ENCODE results near the gene APCDD1. TPM values are rescaled to one million over a fixed set of nuclear protein-coding genes. Genes with fewer than 3 reads are reported as not detected.

APCDD1 gene
- total and polyA plus RNA-seq, 4 donors, result 0.51 to 2.8 (median 1.5) TPM

GRCh38 chr18:10422731-10423130 lies 31.7 kb upstream of the APCDD1 start (continued):
- TF ChIP-seq, protein P1, sequence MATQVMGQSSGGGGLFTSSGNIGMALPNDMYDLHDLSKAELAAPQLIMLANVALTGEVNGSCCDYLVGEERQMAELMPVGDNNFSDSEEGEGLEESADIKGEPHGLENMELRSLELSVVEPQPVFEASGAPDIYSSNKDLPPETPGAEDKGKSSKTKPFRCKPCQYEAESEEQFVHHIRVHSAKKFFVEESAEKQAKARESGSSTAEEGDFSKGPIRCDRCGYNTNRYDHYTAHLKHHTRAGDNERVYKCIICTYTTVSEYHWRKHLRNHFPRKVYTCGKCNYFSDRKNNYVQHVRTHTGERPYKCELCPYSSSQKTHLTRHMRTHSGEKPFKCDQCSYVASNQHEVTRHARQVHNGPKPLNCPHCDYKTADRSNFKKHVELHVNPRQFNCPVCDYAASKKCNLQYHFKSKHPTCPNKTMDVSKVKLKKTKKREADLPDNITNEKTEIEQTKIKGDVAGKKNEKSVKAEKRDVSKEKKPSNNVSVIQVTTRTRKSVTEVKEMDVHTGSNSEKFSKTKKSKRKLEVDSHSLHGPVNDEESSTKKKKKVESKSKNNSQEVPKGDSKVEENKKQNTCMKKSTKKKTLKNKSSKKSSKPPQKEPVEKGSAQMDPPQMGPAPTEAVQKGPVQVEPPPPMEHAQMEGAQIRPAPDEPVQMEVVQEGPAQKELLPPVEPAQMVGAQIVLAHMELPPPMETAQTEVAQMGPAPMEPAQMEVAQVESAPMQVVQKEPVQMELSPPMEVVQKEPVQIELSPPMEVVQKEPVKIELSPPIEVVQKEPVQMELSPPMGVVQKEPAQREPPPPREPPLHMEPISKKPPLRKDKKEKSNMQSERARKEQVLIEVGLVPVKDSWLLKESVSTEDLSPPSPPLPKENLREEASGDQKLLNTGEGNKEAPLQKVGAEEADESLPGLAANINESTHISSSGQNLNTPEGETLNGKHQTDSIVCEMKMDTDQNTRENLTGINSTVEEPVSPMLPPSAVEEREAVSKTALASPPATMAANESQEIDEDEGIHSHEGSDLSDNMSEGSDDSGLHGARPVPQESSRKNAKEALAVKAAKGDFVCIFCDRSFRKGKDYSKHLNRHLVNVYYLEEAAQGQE (IDR thresholded peaks at IDR 0.05), result no peak

GRCh38 chr18:10424585-10425307 lies 29.7 kb upstream of the APCDD1 start:
- Histone ChIP-seq H3K4me1 (ENCODE audit: control insufficient read depth in 4 of 4, insufficient read depth in 4 of 4, low read length in 3 of 4) (no peaks in the 10 kb centered on the region), H3K36me3 (ENCODE audit: control insufficient read depth in 4 of 4, insufficient read depth in 3 of 4, low read depth in 1 of 4, low read length in 3 of 4) (no peaks in the 10 kb centered on the region), H3K9me3 (ENCODE audit: control insufficient read depth in 4 of 4, low read length in 3 of 4) (peaks cover 0 to 13% (median 1%) of the 10 kb centered on the region in 4 donors), H3K4me3 (ENCODE audit: low read depth in 1 of 3, low read length in 3 of 3) (no peak overlapping the region), H3K27me3 (ENCODE audit: control insufficient read depth in 4 of 4, insufficient read depth in 4 of 4, low read length in 3 of 4) (peaks cover 0 to 4% (median 0%) of the 10 kb centered on the region in 4 donors), H3K9ac (ENCODE audit: low read depth in 1 of 2, low read length in 2 of 2) (no peak overlapping the region), H3K27ac (ENCODE audit: low read depth in 1 of 2, low read length in 2 of 2) (no peak overlapping the region)
- no peak for DNase-seq (ENCODE audit: low spot score)
- TF ChIP-seq HNF4A (conservative IDR thresholded peaks at IDR 0.05), result no peak
- no peak for TF ChIP-seq MAX (IDR thresholded peaks at IDR 0.05)
- TF ChIP-seq YY1 (IDR thresholded peaks at IDR 0.05), result no peak
- no peak for TF ChIP-seq HNF4G (IDR thresholded peaks at IDR 0.05)
- TF ChIP-seq, protein P2, sequence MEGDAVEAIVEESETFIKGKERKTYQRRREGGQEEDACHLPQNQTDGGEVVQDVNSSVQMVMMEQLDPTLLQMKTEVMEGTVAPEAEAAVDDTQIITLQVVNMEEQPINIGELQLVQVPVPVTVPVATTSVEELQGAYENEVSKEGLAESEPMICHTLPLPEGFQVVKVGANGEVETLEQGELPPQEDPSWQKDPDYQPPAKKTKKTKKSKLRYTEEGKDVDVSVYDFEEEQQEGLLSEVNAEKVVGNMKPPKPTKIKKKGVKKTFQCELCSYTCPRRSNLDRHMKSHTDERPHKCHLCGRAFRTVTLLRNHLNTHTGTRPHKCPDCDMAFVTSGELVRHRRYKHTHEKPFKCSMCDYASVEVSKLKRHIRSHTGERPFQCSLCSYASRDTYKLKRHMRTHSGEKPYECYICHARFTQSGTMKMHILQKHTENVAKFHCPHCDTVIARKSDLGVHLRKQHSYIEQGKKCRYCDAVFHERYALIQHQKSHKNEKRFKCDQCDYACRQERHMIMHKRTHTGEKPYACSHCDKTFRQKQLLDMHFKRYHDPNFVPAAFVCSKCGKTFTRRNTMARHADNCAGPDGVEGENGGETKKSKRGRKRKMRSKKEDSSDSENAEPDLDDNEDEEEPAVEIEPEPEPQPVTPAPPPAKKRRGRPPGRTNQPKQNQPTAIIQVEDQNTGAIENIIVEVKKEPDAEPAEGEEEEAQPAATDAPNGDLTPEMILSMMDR (IDR thresholded peaks at IDR 0.05; ENCODE audit: low read depth, low read length, missing input control), result no peak
- TF ChIP-seq FOXA1 (IDR thresholded peaks at IDR 0.05), result no peak
- no peak for TF ChIP-seq TAF1 (conservative IDR thresholded peaks at IDR 0.05)
- WGBS, result 61% methylated on average over 7 of the region's 7 CpGs

DNA sequence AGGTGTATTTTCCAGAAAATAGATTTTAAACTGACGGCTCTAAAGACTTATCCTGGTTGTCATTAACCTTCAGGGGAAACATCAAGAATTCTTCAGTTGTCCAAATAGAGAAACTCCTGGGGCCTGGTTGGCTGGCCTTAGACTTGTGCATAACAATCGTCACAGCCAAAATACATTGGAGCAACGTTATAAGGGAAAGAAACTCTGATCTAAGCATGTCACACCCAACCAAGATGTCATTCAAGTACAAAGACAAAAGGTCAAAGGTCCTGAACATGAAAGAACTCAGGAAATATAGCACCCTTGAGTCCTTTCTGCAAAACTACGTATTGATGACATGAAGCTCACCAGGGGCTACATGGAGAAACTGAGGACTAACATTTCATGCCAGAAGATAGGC lies 23.8 kb upstream of the APCDD1 start:
- no peaks in the 10 kb centered on the region for H3K36me3 ChIP-seq (ENCODE audit: control insufficient read depth in 4 of 4, insufficient read depth in 3 of 4, low read depth in 1 of 4, low read length in 3 of 4)
- H3K9ac ChIP-seq (ENCODE audit: low read depth in 1 of 2, low read length in 2 of 2), result no peak overlapping the region
- H3K9me3 ChIP-seq (ENCODE audit: control insufficient read depth in 4 of 4, low read length in 3 of 4), result no peaks in the 10 kb centered on the region
- H3K4me1 ChIP-seq (ENCODE audit: control insufficient read depth in 4 of 4, insufficient read depth in 4 of 4, low read length in 3 of 4), result no peaks in the 10 kb centered on the region
- H3K27me3 ChIP-seq (ENCODE audit: control insufficient read depth in 4 of 4, insufficient read depth in 4 of 4, low read length in 3 of 4), result no peaks in the 10 kb centered on the region
- H3K4me3 ChIP-seq (ENCODE audit: low read depth in 1 of 3, low read length in 3 of 3), result no peak overlapping the region
- TF ChIP-seq HNF4A (conservative IDR thresholded peaks at IDR 0.05), result no peak
- TF ChIP-seq MAX (IDR thresholded peaks at IDR 0.05), result no peak
- TF ChIP-seq TAF1 (conservative IDR thresholded peaks at IDR 0.05), result no peak
- TF ChIP-seq FOXA1 (IDR thresholded peaks at IDR 0.05), result no peak
- no peak for TF ChIP-seq GABPA (IDR thresholded peaks at IDR 0.05 in 1 of 2, conservative IDR thresholded peaks at IDR 0.05 in 1 of 2)
- TF ChIP-seq RXRA (IDR thresholded peaks at IDR 0.05), result no peak
- no peak for TF ChIP-seq JUND (IDR thresholded peaks at IDR 0.05)
- TF ChIP-seq EGR1 (IDR thresholded peaks at IDR 0.05; ENCODE audit: low read depth in 2 of 2), result no peak
- TF ChIP-seq SP1 (IDR thresholded peaks at IDR 0.05), result no peak
- TF ChIP-seq, protein P1 (IDR thresholded peaks at IDR 0.05), result no peak
- TF ChIP-seq, protein P3, sequence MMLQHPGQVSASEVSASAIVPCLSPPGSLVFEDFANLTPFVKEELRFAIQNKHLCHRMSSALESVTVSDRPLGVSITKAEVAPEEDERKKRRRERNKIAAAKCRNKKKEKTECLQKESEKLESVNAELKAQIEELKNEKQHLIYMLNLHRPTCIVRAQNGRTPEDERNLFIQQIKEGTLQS (IDR thresholded peaks at IDR 0.05), result no peak
- TF ChIP-seq ZBTB33 (IDR thresholded peaks at IDR 0.05), result no peak
- no peak for TF ChIP-seq HNF4G (IDR thresholded peaks at IDR 0.05)
- no peak for TF ChIP-seq FOXA2 (IDR thresholded peaks at IDR 0.05)
- no peak for DNase-seq (ENCODE audit: low spot score)
- H3K27ac ChIP-seq (ENCODE audit: low read depth in 1 of 2, low read length in 2 of 2), result no peak overlapping the region
- WGBS, result 63% methylated on average over 4 of the region's 4 CpGs

Measured in liver (tissue), 9 donors.